GM23338 (cell line): ENCODE results near the gene HAUS8. TPM values are rescaled to one million over a fixed set of nuclear protein-coding genes. Genes with fewer than 3 reads are reported as not detected.
A peak's percentile ranks its signal among the peaks of the same experiment; 100 is the strongest.

Experiments used
- ATAC-seq: fragments of 200-7000 bp; cut with Tn5 transposase; 3 replicates; pipeline ENCODE4 v1.9.1; 2020
- DNase-seq: peaks from one replicate; pipeline ENCODE4 v3.0.0-alpha.2; 2015; ENCODE audit warnings: low spot score
- H2AFZ ChIP-seq: fragments of 200-600 bp; sonication (generic); 2 replicates; pipeline ENCODE4 v1.8.0; 2016; ENCODE audit warnings: antibody characterized with exemption, mild to moderate bottlenecking, moderate library complexity
- H3F3A ChIP-seq: fragments of 200-600 bp; sonication (generic); replicated peaks from 2 replicates; pipeline ENCODE4 v1.8.0; 2017; ENCODE audit warnings: antibody characterized with exemption, mixed run types, low read depth
- H3K27ac ChIP-seq: fragments of 200-600 bp; sonication (generic); 2 replicates; pipeline ENCODE4 v1.6.1; 2016; ENCODE audit warnings: low read depth
- H3K27me3 ChIP-seq: fragments of 200-600 bp; sonication (generic); 2 replicates; pipeline ENCODE4 v1.8.0; 2016; ENCODE audit warnings: mild to moderate bottlenecking, mixed run types, moderate library complexity; ENCODE audit not compliant: insufficient read depth
- H3K36me3 ChIP-seq: fragments of 200-600 bp; sonication (generic); 2 replicates; pipeline ENCODE4 v1.8.0; 2016; ENCODE audit warnings: mild to moderate bottlenecking; ENCODE audit not compliant: insufficient read depth
- H3K4me1 ChIP-seq: fragments of 200-600 bp; sonication (generic); 2 replicates; pipeline ENCODE4 v1.8.0; 2016; ENCODE audit warnings: mild to moderate bottlenecking, moderate library complexity; ENCODE audit not compliant: insufficient read depth
- H3K4me2 ChIP-seq: fragments of 200-600 bp; sonication (generic); 2 replicates; pipeline ENCODE4 v1.7.1; 2017; ENCODE audit warnings: mixed run types
- H3K4me3 ChIP-seq: fragments of 200-600 bp; sonication (generic); 2 replicates; pipeline ENCODE4 v1.6.1; 2016; ENCODE audit warnings: mixed run types
- H3K79me2 ChIP-seq: fragments of 200-600 bp; sonication (generic); replicated peaks from 2 replicates; pipeline ENCODE4 v1.8.0; 2017; ENCODE audit warnings: mild to moderate bottlenecking; ENCODE audit not compliant: insufficient read depth
- H3K9me2 ChIP-seq: fragments of 200-600 bp; sonication (generic); 2 replicates; pipeline ENCODE4 v1.8.0; 2017; ENCODE audit not compliant: insufficient read depth
- H4K20me1 ChIP-seq: fragments of 200-600 bp; sonication (generic); replicated peaks from 2 replicates; pipeline ENCODE4 v1.8.0; 2017; ENCODE audit warnings: mild to moderate bottlenecking; ENCODE audit not compliant: insufficient read depth
- H3K27ac Mint-ChIP-seq: 2 replicates; pipeline ENCODE4 v1.8.0; 2020; ENCODE audit warnings: inconsistent platforms, mild to moderate bottlenecking, moderate library complexity, mixed read lengths
- H3K27me3 Mint-ChIP-seq: 3 replicates; pipeline ENCODE4 v1.8.0; 2022; ENCODE audit warnings: low read depth, mild to moderate bottlenecking, moderate library complexity, mixed read lengths, inconsistent platforms; ENCODE audit not compliant: insufficient read depth, poor library complexity
- H3K36me3 Mint-ChIP-seq: 3 replicates; pipeline ENCODE4 v1.8.0; 2021; ENCODE audit warnings: low read depth, mild to moderate bottlenecking, inconsistent platforms, moderate library complexity, mixed read lengths
- H3K4me1 Mint-ChIP-seq: 3 replicates; pipeline ENCODE4 v1.8.0; 2020; ENCODE audit warnings: mild to moderate bottlenecking, inconsistent platforms, mixed read lengths
- H3K4me3 Mint-ChIP-seq: 3 replicates; pipeline ENCODE4 v1.8.0; 2021; ENCODE audit warnings: moderate library complexity, mild to moderate bottlenecking, inconsistent platforms, mixed read lengths
- H3K9me3 Mint-ChIP-seq: 3 replicates; pipeline ENCODE4 v1.8.0; 2020; ENCODE audit warnings: moderate library complexity, mild to moderate bottlenecking, inconsistent platforms, mixed read lengths
- CREB1 ChIP-seq: fragments of 250-450 bp; sonication (Bioruptor Pico); IDR thresholded peaks from 2 replicates; pipeline ENCODE4 v1.5.0; 2020; ENCODE audit warnings: low read depth, mild to moderate bottlenecking, moderate library complexity
- EZH2 ChIP-seq: fragments of 200-600 bp; sonication (generic); IDR thresholded peaks from one replicate; pipeline ENCODE4 v1.8.0; 2017; ENCODE audit warnings: antibody characterized with exemption, mild to moderate bottlenecking, low read depth; ENCODE audit not compliant: unreplicated experiment
- JUNB ChIP-seq: IDR thresholded peaks from one replicate; pipeline ENCODE4 v1.6.1; 2016; ENCODE audit warnings: antibody characterized with exemption; ENCODE audit not compliant: unreplicated experiment
- NANOG ChIP-seq: IDR thresholded peaks from 2 replicates; pipeline ENCODE4 v1.6.1; 2016; ENCODE audit warnings: antibody characterized with exemption, borderline replicate concordance
- POLR2AphosphoS5 ChIP-seq: IDR thresholded peaks from 2 replicates; pipeline ENCODE4 v1.6.1; 2016; ENCODE audit warnings: antibody characterized with exemption, low read depth
- ZNF114 ChIP-seq: fragments of 250-450 bp; sonication (Bioruptor Pico); IDR thresholded peaks from 2 replicates; pipeline ENCODE4 v1.5.0; 2020; ENCODE audit warnings: mild to moderate bottlenecking, moderate library complexity
- long read RNA-seq: library from polyadenylated mRNA; unstranded; transcript quantifications from one replicate; pipeline ENCODE4 v2.0.0, GENCODE V29; 2020; ENCODE audit not compliant: unreplicated experiment
- polyA plus RNA-seq: library from polyadenylated mRNA; unstranded; fragments of >200 nt; fragmentation: Nextera tagmentation; extraction: Ambion mirVana; gene quantifications from 2 replicates; pipeline ENCODE4 v1.2.1, GENCODE V29; 2016
- total RNA-seq: library from RNA; depleted of rRNA; stranded (reverse); fragments of >200 nt; shearing (Covaris generic); gene quantifications from 2 replicates; pipeline ENCODE4 v1.2.3, GENCODE V29; 2014; rRNA removed
- TF ChIP-seq, protein P1 (sequence below): IDR thresholded peaks from 2 replicates; pipeline ENCODE4 v1.6.1; 2016; ENCODE audit warnings: antibody characterized with exemption
- TF ChIP-seq, protein P2 (sequence below): IDR thresholded peaks from one replicate; pipeline ENCODE4 v1.6.1; 2018; ENCODE audit warnings: antibody characterized with exemption; ENCODE audit not compliant: unreplicated experiment

Gene HAUS8, protein sequence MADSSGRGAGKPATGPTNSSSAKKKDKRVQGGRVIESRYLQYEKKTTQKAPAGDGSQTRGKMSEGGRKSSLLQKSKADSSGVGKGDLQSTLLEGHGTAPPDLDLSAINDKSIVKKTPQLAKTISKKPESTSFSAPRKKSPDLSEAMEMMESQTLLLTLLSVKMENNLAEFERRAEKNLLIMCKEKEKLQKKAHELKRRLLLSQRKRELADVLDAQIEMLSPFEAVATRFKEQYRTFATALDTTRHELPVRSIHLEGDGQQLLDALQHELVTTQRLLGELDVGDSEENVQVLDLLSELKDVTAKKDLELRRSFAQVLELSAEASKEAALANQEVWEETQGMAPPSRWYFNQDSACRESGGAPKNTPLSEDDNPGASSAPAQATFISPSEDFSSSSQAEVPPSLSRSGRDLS
- total RNA-seq (10.6 and 11.1 TPM in 2 replicates), polyA plus RNA-seq (33.3 and 35.5 TPM in 2 replicates)
- long read RNA-seq, transcript HAUS8-201 (11 exons, 1,568 nt), result major isoform, 18 of 26 reads
- long read RNA-seq, partial matches to known transcripts, result 2 of 26 reads
- long read RNA-seq, other reads (novel, unspliced or antisense), result 2 of 26 reads

DNA sequence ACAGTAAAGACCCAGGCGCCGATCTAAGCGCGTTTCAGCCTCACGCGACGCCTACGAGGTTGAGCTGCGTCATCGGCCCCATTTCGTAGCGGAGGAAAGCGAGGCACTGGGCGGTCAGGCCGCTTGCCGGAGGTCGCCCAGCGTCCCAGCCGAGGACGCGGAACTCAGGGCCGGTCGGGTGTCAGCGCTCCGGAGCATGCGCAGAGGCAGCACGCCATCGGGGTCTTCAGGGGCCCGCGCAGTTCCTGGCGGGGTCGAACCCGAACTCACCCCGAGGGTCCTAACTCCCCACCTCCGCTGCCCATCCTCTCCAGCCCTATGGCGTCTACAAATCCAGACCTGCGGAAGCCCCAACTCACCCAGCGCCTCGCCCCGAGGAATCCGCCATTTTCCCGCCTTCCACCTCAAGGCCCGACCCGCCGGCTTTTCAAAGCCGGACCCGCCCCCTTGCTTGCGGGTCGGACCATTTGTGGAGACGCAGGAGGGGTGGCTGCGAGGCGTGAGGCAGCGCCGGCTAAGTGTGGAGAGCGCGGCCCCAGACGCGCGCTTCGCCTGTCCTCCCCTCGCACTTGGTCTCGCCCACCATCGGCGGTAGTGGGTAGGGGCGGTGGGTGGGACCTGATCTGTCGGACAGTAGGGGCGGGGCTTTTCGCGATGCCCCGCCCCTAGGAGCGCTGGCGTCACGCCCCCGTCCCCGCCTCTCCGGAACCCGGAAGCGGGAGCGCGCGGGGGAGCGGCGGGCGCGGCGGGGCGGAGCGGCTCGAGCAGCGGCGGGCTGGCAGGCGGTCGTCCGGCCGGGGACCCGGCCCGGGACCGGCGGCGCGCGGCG is at the start of gene HAUS8, which contains the start of gene MYO9B:
HAUS8 (minus strand) TSS at position 418 of the 829 bp plus-strand sequence; CDS start at position 388, 30 bp downstream.
MYO9B (plus strand) TSS at position 743 of the 829 bp plus-strand sequence. CDS start 25,941 bp downstream, outside the sequence.
- peaks cover 49% of the 10 kb centered on the region for H4K20me1 ChIP-seq
- Mint-ChIP-seq H3K36me3 (peaks cover 33% of the 10 kb centered on the region), H3K4me3 (peak within 1 kb of the TSS; percentile 94), H3K27me3 (peaks cover 16% of the 10 kb centered on the region), H3K4me1 (peaks cover 53% of the 10 kb centered on the region), H3K27ac (peak within 1 kb of the TSS; percentile 99), H3K9me3 (no peaks in the 10 kb centered on the region)
- H3K27me3 ChIP-seq, result no peaks in the 10 kb centered on the region
- DNase-seq (peak; percentile 99), ATAC-seq (peak; percentile 85)
- H3K79me2 ChIP-seq, result peaks cover 68% of the 10 kb centered on the region
- no peaks in the 10 kb centered on the region for H3K9me2 ChIP-seq
- peaks cover 3% of the 10 kb centered on the region; the same call in 1 of the 2 replicates for H3F3A ChIP-seq
- 0 out of 2 replicates have a peak, but pooled peaks cover 4% of the 10 kb centered on the region for H3K36me3 ChIP-seq
- peak within 1 kb of the TSS; percentile 99 for H3K4me2 ChIP-seq
- peak within 1 kb of the TSS; percentile 60 for H2AFZ ChIP-seq
- TF ChIP-seq NANOG (no peak), JUNB (no peak), CREB1 (CRISPR knock-in tag) (peak; percentile 82), EZH2 (no peak), POLR2AphosphoS5 (peak; percentile 80)
- TF ChIP-seq, protein P1, sequence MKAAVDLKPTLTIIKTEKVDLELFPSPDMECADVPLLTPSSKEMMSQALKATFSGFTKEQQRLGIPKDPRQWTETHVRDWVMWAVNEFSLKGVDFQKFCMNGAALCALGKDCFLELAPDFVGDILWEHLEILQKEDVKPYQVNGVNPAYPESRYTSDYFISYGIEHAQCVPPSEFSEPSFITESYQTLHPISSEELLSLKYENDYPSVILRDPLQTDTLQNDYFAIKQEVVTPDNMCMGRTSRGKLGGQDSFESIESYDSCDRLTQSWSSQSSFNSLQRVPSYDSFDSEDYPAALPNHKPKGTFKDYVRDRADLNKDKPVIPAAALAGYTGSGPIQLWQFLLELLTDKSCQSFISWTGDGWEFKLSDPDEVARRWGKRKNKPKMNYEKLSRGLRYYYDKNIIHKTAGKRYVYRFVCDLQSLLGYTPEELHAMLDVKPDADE, result 0 out of 2 replicates have a peak, but pooled peaks have one; percentile 11
- H3K4me1 ChIP-seq, result peaks cover 15% of the 10 kb centered on the region; the same call in 1 of the 2 replicates
- peak within 1 kb of the TSS; percentile 91 for H3K4me3 ChIP-seq
- H3K27ac ChIP-seq, result peak within 1 kb of the TSS; percentile 87

DNA sequence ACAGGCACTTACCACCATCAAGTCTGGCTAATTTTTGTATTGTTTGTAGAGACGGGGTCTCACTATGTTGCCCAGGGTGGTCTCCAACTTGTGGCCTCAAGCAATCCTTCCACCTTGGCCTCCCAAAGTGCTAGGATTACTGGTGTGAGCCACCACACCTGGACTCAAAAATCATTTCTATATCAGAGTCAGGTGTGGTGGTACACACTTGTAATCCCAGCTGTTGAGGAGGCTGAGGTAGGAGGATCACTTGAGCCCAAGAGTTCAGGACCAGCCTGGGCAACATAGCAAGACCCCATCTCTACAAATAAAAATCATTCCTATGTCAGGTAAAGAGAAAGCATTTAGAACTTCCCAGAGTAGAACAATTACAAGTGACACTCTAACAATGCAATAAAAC is 48.8 kb upstream of the HAUS8 start:
- peaks cover 20% of the 10 kb centered on the region for H3K4me1 Mint-ChIP-seq
- Histone ChIP-seq H3K27me3 (no peaks in the 10 kb centered on the region), H4K20me1 (peaks cover 1% of the 10 kb centered on the region)
- no peak for TF ChIP-seq ZNF114 (CRISPR knock-in tag)
- TF ChIP-seq, protein P2, sequence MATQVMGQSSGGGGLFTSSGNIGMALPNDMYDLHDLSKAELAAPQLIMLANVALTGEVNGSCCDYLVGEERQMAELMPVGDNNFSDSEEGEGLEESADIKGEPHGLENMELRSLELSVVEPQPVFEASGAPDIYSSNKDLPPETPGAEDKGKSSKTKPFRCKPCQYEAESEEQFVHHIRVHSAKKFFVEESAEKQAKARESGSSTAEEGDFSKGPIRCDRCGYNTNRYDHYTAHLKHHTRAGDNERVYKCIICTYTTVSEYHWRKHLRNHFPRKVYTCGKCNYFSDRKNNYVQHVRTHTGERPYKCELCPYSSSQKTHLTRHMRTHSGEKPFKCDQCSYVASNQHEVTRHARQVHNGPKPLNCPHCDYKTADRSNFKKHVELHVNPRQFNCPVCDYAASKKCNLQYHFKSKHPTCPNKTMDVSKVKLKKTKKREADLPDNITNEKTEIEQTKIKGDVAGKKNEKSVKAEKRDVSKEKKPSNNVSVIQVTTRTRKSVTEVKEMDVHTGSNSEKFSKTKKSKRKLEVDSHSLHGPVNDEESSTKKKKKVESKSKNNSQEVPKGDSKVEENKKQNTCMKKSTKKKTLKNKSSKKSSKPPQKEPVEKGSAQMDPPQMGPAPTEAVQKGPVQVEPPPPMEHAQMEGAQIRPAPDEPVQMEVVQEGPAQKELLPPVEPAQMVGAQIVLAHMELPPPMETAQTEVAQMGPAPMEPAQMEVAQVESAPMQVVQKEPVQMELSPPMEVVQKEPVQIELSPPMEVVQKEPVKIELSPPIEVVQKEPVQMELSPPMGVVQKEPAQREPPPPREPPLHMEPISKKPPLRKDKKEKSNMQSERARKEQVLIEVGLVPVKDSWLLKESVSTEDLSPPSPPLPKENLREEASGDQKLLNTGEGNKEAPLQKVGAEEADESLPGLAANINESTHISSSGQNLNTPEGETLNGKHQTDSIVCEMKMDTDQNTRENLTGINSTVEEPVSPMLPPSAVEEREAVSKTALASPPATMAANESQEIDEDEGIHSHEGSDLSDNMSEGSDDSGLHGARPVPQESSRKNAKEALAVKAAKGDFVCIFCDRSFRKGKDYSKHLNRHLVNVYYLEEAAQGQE, result no peak
- TF ChIP-seq, protein P1, result no peak

More for the DNA sequence above, 48.8 kb upstream of the HAUS8 start:
- no peak overlapping the region for H2AFZ ChIP-seq
- H3K79me2 ChIP-seq, result peaks cover 2% of the 10 kb centered on the region; the same call in 1 of the 2 replicates
- no peak for ATAC-seq
- no peak overlapping the region for H3K4me3 Mint-ChIP-seq
- 0 out of 2 replicates have a peak, but pooled peaks cover 7% of the 10 kb centered on the region for H3F3A ChIP-seq
- no peak overlapping the region for H3K4me2 ChIP-seq
- no peak for DNase-seq
- no peak overlapping the region for H3K4me3 ChIP-seq
- H3K4me1 ChIP-seq, result peaks cover 16% of the 10 kb centered on the region
- H3K36me3 Mint-ChIP-seq, result peaks cover 11% of the 10 kb centered on the region
- H3K9me3 Mint-ChIP-seq, result no peaks in the 10 kb centered on the region
- H3K27ac Mint-ChIP-seq, result no peak overlapping the region
- H3K9me2 ChIP-seq, result no peaks in the 10 kb centered on the region
- no peaks in the 10 kb centered on the region for H3K36me3 ChIP-seq
- H3K27me3 Mint-ChIP-seq, result peaks cover 15% of the 10 kb centered on the region
- H3K27ac ChIP-seq, result no peak overlapping the region
